ENCODE measurements around the gene CDC37L1.
"Not testable (repeated sequence)": the region's sequence is repeated elsewhere in the genome, so short reads cannot be mapped to it uniquely, and the experiment has no call there.

CDC37L1 gene

DNA sequence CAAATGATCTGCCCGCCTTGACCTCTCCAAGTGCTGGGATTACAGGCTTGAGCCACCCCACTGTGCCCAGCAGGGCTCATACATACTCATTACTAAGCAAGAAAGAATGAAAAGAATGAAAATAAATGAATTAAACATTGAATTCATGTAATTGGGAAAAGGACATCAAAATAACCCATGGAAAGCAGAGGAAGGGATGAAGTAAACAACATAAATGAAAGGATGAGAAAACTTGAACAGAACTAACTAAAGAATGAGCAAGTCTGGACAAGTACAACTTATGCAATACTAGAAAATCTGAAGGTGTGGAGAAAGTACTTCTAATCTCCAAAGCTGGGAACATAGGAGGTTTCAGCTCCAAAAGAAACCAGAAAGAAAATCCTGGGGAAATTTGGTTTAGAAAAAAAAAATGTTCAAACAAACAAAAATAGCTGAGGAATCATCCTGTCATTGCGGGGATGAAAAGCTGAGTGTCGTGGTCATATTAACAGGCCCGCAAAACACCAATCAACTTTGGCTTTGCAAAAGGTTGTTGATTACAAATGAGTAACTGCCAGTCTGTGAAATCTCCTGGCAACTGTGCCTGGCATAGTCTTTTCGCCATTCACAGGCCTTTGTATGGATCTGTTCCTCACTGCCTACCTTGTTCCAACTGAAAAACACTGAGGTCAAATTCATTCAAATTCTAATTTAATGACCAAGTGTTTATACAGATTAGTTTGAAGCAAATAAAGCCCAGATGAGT lies 63.9 kb downstream of the CDC37L1 start:
- TF ChIP-seq, protein P1, sequence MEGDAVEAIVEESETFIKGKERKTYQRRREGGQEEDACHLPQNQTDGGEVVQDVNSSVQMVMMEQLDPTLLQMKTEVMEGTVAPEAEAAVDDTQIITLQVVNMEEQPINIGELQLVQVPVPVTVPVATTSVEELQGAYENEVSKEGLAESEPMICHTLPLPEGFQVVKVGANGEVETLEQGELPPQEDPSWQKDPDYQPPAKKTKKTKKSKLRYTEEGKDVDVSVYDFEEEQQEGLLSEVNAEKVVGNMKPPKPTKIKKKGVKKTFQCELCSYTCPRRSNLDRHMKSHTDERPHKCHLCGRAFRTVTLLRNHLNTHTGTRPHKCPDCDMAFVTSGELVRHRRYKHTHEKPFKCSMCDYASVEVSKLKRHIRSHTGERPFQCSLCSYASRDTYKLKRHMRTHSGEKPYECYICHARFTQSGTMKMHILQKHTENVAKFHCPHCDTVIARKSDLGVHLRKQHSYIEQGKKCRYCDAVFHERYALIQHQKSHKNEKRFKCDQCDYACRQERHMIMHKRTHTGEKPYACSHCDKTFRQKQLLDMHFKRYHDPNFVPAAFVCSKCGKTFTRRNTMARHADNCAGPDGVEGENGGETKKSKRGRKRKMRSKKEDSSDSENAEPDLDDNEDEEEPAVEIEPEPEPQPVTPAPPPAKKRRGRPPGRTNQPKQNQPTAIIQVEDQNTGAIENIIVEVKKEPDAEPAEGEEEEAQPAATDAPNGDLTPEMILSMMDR (IDR thresholded peaks at IDR 0.05; ENCODE audit: low read depth, low read length, missing control alignments), result no peak
- H3K4me3 ChIP-seq (replicated peaks; ENCODE audit: low read depth, low read length), result no peak overlapping the region
- DNase-seq (ENCODE audit: extremely low read depth, low read depth), result no peak

DNA sequence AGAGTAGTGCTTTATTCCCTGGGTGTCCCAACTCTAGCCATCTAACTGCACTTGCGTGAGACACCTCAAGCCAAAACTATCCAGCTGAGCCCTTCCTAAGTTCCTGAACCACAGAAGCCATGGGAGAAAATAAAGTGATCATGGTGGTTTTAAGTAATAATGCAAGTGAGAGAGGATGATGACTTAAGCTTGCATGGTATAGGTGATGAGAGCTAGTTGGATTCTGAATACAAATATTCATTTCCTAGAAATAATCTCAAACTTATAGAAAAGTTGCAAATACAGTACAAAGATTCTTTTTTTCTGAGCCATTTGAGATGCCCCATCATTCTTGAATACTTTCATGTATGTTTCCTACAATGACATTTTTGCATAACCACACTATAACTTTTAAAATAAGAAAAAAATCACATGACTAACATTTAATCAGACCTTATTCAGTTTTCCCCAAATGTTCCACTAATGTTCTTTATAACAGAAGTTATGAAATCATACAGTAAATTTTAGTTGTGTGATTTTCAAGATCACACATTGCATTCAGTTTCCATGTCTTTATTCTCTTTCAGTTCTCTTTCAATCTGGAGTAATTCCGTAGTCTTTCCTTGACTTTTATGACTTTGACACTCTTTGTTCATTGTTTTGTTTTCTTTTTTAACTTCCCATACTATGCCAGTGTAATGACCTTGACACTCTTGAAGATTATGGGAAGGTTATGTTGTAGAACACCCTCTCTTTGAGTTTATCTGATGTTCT lies 67.1 kb downstream of the CDC37L1 start:
- DNase-seq (ENCODE audit: extremely low read depth, low read depth), result no peak
- H3K4me3 ChIP-seq (replicated peaks; ENCODE audit: low read depth, low read length), result no peak overlapping the region
- TF ChIP-seq, protein P1 (IDR thresholded peaks at IDR 0.05; ENCODE audit: low read depth, low read length, missing control alignments), result no peak

DNA sequence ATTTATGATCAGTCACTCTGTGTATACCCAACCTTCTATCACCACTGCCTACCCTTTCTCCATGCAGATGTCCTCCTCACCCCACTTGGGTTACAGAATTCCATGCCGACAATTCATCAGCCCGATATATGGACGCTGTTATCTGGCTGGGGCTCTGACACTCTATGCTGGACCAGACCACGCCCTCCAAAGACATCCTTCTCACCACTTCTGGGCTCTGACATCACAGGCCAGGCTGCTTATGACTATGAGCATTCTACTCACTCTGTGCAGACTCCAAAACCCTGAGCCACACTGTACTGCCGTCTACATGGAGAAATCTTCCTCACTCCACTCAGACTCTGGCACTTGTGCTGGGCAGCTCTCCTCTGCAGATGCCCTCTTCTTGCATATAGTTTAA lies 69.2 kb downstream of the CDC37L1 start:
- TF ChIP-seq, protein P1 (IDR thresholded peaks at IDR 0.05; ENCODE audit: low read depth, low read length, missing control alignments), result no peak
- no peak for DNase-seq (ENCODE audit: extremely low read depth, low read depth)
- H3K4me3 ChIP-seq (replicated peaks; ENCODE audit: low read depth, low read length), result no peak overlapping the region

DNA sequence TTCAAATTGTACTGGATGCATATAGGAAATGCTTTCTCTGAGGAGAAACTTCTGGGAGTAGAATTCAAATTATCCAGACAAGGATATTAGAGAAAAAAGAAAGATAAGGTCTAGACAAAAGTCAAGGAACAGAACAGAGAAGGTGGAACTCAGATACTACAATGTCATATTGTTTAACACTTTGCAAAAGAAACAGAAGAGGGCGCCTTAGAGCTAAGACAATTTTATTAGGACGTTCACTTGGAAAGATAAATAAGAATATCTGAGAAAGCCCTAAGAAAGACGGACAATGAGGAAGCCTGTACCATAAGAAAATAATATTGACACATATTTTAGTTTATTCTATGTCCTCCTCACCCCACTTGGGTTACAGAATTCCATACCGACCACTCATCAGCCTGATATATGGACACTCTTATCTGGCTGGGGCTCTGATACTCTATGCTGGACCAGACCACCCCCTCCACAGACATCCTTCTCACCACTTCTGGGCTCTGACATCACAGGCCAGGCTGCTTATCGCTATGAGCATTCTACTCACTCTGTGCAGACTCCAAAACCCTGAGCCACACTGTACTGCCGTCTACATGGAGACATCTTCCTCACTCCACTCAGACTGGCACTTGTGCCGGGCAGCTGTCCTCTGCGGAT lies 70.8 kb downstream of the CDC37L1 start:
- DNase-seq (ENCODE audit: extremely low read depth, low read depth), result no peak
- no peak overlapping the region for H3K4me3 ChIP-seq (replicated peaks; ENCODE audit: low read depth, low read length)
- TF ChIP-seq, protein P1 (IDR thresholded peaks at IDR 0.05; ENCODE audit: low read depth, low read length, missing control alignments), result peak; percentile 39

DNA sequence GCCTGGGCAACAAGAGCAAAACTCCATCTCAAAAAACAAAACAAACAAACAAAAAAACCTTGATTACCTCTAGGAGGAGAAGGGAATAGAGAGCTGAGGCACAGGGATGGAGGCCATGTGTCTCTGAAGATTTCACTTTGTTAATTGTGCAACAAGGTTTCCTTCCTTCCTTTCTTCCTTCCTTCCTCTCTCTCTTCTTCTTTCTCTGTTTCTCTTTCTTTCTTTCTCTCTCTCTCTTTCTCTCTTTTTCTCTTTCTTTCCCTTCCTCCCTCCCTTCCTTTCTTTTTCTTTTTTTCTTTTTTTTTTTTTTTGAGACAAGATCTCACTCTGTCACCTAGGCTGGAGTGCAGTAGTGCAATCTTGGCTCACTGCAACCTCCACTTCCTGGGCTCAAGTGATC lies 75.2 kb downstream of the CDC37L1 start:
- H3K4me3 ChIP-seq (replicated peaks; ENCODE audit: low read depth, low read length); DNase-seq (ENCODE audit: extremely low read depth, low read depth): not testable (repeated sequence)

DNA sequence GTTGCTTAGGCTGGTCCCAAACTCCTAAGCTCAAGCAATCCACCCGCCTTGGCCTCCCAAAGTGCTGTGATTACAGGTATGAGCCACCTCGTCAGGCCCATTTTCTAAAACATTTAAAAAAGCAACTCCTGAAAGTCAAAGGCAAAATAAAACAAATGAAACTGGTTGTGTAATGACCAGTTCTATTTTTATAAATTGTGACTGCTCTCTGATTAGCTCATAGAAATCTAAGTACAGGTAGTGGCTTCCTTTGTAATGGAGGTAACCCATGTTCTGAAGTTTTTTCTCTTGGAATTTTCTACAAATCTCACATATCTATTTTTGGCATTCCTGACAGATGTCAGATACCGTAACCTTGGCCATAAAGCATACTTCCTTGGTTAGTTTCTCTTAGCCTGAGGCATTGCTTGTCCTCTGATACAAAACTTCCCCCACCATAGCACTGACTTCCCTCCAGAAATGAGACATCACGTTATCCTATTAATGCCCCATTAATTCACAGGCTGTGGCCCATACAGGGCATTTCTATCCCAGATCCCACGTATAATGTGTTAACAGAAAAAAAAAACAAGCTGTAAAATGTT lies 75.7 kb downstream of the CDC37L1 start:
- TF ChIP-seq, protein P1 (IDR thresholded peaks at IDR 0.05; ENCODE audit: low read depth, low read length, missing control alignments), result no peak
- DNase-seq (ENCODE audit: extremely low read depth, low read depth), result no peak
- no peak overlapping the region for H3K4me3 ChIP-seq (replicated peaks; ENCODE audit: low read depth, low read length)

DNA sequence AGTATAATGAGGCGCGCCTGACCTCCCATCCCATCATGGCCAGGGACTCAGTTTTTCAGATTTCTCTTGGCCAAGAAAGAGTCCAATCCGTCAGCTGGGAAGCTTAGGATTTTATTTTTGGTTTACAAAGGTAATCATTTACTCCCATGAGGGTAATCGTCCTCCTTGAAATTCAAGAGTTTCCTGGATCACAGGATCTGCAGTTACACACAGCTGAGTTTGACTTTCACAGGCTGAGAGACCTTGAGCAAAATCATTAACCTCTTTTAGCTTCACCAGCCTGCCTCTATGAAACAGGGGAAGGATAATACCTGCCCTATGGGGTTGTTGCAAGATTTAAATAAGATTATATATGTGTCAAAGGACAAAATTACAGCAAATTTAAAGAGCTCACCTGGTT lies 77.1 kb downstream of the CDC37L1 start:
- DNase-seq (ENCODE audit: extremely low read depth, low read depth), result no peak
- TF ChIP-seq, protein P1 (IDR thresholded peaks at IDR 0.05; ENCODE audit: low read depth, low read length, missing control alignments), result no peak
- H3K4me3 ChIP-seq (replicated peaks; ENCODE audit: low read depth, low read length), result no peak overlapping the region
